Omental fat pad (tissue), 4 donors: ENCODE measurements around the gene HTRA3. TPM values are rescaled to one million over a fixed set of nuclear protein-coding genes. Genes with fewer than 3 reads are reported as not detected.

ENCODE experiments used
- ATAC-seq: fragments of 150-250 bp; one replicate; pipeline ENCODE4 v1.9.1; 2016; ENCODE audit warnings: mild to moderate bottlenecking, moderate library complexity; ENCODE audit not compliant: low FRiP score
- DNase-seq: peaks from one replicate; pipeline ENCODE4 v3.0.0-alpha.2; 2019; ENCODE audit warnings: low spot score
- total RNA-seq, 4 donors: library from RNA; depleted of rRNA; stranded (reverse); fragments of >200 nt; gene quantifications; one replicate each; pipeline ENCODE4 v1.1.0, GENCODE V29; 2016
- TF ChIP-seq, protein P1 (sequence below), 3 donors: fragments of 450-650 bp; IDR thresholded peaks; one replicate each; pipeline ENCODE4 v1.5.1; 2016 to 2017; ENCODE audit warnings: antibody characterized with exemption in 3 of 3, mild to moderate bottlenecking in 3 of 3, moderate library complexity in 2 of 3

The HTRA3 gene
- total RNA-seq, 4 donors from 2014 or later, result 15.8 to 147 (median 23.3) TPM

GRCh38 chr4:8323947-8324555 lies 54.5 kb downstream of the HTRA3 start:
- ATAC-seq (no peak), DNase-seq (no peak)

DNA sequence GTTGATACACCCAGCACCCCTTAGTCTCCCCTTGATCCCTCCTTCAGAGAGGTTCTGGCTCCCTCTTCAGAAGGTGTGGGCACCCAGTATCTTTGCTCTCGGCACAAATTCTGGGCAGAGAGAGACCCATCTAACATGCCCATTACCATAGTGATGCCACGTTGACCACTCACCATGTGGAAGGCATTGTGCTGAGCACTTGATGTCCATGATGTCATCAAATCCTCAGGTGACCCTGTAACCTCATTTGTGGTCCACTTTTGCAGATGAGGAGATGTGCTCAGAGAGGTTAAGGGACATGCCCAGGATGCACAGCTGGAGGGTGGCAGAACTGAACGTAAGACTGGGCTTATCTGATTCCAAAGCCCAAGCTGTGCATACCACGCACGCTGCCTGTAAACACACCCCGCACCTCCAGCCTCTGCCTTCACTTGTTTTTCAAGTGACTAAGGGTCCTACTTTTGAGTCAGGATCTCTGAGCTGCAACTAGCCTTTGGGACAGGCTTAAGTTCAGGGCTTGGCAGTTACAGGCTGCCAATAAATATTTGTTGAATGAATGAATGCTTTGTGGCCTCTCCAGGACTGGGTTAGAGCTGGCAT lies 55.2 kb downstream of the HTRA3 start:
- no peak for ATAC-seq
- DNase-seq, result no peak
- TF ChIP-seq, protein P1, sequence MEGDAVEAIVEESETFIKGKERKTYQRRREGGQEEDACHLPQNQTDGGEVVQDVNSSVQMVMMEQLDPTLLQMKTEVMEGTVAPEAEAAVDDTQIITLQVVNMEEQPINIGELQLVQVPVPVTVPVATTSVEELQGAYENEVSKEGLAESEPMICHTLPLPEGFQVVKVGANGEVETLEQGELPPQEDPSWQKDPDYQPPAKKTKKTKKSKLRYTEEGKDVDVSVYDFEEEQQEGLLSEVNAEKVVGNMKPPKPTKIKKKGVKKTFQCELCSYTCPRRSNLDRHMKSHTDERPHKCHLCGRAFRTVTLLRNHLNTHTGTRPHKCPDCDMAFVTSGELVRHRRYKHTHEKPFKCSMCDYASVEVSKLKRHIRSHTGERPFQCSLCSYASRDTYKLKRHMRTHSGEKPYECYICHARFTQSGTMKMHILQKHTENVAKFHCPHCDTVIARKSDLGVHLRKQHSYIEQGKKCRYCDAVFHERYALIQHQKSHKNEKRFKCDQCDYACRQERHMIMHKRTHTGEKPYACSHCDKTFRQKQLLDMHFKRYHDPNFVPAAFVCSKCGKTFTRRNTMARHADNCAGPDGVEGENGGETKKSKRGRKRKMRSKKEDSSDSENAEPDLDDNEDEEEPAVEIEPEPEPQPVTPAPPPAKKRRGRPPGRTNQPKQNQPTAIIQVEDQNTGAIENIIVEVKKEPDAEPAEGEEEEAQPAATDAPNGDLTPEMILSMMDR (IDR thresholded peaks at IDR 0.05), result no peak

More at GRCh38 chr4:8323947-8324555, 54.5 kb downstream of the HTRA3 start:
- TF ChIP-seq, protein P1 (IDR thresholded peaks at IDR 0.05), result no peak

DNA sequence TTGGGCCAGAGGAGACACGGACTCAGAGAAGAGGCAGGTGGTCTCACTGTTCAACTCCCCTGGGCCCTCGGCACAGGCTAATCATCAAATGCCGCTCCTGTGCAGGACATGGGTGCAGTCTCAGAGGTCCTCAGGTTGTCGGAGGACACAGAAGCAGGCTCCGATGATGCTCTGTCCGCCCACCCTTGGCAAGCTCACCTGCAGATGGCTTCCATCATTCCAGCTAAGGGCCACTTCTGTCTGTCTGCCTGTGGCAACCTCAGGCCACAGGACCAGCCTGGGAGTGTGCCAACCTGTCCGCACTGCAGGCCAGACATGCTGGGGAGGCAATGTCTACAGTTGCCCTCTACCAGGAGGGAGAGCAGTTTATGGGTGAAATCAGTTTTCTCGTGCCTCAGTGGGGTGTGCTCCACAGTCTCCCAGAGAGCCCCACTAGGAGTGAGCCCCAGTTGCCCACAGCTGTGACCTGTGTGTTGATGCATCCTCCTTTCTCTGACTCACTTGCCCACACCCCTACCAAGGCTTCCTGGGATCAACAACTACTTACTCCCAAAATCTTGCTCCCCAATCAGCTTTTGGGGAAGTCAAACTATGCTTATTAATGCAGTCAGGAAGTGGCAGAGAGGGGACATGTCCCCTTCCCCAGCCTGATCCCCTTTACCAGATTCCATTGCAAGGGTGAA lies 55.9 kb downstream of the HTRA3 start:
- TF ChIP-seq, protein P1 (IDR thresholded peaks at IDR 0.05), result no peak
- DNase-seq (no peak), ATAC-seq (no peak)

DNA sequence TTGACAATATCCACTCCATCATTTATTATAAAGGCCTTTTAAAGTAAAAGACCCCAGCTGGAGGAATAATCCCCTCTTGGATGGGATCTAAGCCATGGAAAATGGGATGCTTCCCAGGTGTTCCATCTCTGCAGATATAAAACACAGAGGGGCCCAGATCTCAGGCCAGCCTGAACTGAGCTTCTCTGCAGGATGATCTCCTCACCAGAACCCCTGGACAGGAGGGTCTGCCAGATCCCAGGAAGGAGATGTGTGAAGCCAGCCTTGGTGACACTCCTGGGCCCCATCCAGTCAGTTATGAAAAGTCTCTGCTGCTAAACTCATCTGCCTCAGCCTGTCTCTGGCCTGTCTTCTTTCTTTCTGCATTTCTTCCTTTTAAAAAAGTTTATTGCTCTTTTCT lies 56.7 kb downstream of the HTRA3 start:
- ATAC-seq, result no peak
- TF ChIP-seq, protein P1 (IDR thresholded peaks at IDR 0.05), result no peak
- no peak for DNase-seq

GRCh38 chr4:8328456-8328855 lies 58.9 kb downstream of the HTRA3 start:
- ATAC-seq (no peak), DNase-seq (no peak)
- TF ChIP-seq, protein P1 (IDR thresholded peaks at IDR 0.05), result no peak

GRCh38 chr4:8328866-8329559 lies 59.5 kb downstream of the HTRA3 start:
- ATAC-seq, result no peak
- DNase-seq, result no peak
- TF ChIP-seq, protein P1 (IDR thresholded peaks at IDR 0.05), result no peak
